ENCODE measurements around the gene RUNDC3A. TPM values are rescaled to one million over a fixed set of nuclear protein-coding genes. Genes with fewer than 3 reads are reported as not detected.

Gene RUNDC3A
- total and polyA plus RNA-seq, 2 of the 13 experiments (the other 11 are each of a cell fraction or from before 2014, with no cell fraction given) = 0.25 TPM; not detected in 1

- TF ChIP-seq SKIL (CRISPR knock-in tag; IDR thresholded peaks at IDR 0.05; ENCODE audit: borderline replicate concordance) = no peak
- 0 out of 2 replicates have a peak, but pooled peaks have one; percentile 24 for TF ChIP-seq MAZ (IDR thresholded peaks at IDR 0.05; ENCODE audit: borderline replicate concordance, low read depth, low read length)
- peak; percentile 81 for TF ChIP-seq MAZ (CRISPR knock-in tag; IDR thresholded peaks at IDR 0.05; ENCODE audit: low read depth)
- no peak for TF ChIP-seq ZBTB34 (CRISPR knock-in tag; IDR thresholded peaks at IDR 0.05)
- TF ChIP-seq CENPT (CRISPR knock-in tag; IDR thresholded peaks at IDR 0.05; ENCODE audit: low read depth) = no peak
- no peak for TF ChIP-seq MYNN (CRISPR knock-in tag; IDR thresholded peaks at IDR 0.05; ENCODE audit: low read depth)
- TF ChIP-seq JUN (CRISPR knock-in tag; IDR thresholded peaks at IDR 0.05) = no peak
- TF ChIP-seq STAG1 (CRISPR knock-in tag; IDR thresholded peaks at IDR 0.05) = peak; percentile 70
- TF ChIP-seq DDIT3 (CRISPR knock-in tag; IDR thresholded peaks at IDR 0.05) = no peak
- peak; percentile 35; the same call in 1 of the 2 replicates for TF ChIP-seq NRL (CRISPR knock-in tag; IDR thresholded peaks at IDR 0.05; ENCODE audit: borderline replicate concordance)
- TF ChIP-seq ZNF784 (CRISPR knock-in tag; IDR thresholded peaks at IDR 0.05; ENCODE audit: borderline replicate concordance) = no peak
- no peak for TF ChIP-seq CEBPZ (IDR thresholded peaks at IDR 0.05; ENCODE audit: low read length)
- peak; percentile 82 for TF ChIP-seq BCL3 (CRISPR knock-in tag; IDR thresholded peaks at IDR 0.05)
- no peak for TF ChIP-seq U2AF1 (optimal IDR thresholded peaks at IDR 0.05; ENCODE audit: low read depth, low read length)
- no peak for TF ChIP-seq JARID2 (CRISPR knock-in tag; IDR thresholded peaks at IDR 0.05; ENCODE audit: insufficient replicate concordance)
- TF ChIP-seq BATF2 (CRISPR knock-in tag; IDR thresholded peaks at IDR 0.05) = no peak
- no peak for TF ChIP-seq ZKSCAN1 (IDR thresholded peaks at IDR 0.05; ENCODE audit: low read length)
Measured at GRCh38 chr17:44354582-44355561, 46.5 kb downstream of the RUNDC3A start (continued).
